ENCODE results near the gene RER1. TPM values are rescaled to one million over a fixed set of nuclear protein-coding genes. Genes with fewer than 3 reads are reported as not detected.

Gene RER1
- total RNA-seq, 2 experiments from 2014 or later: 120 to 131 TPM

GRCh38 chr1:2391931-2392509, 379 bp downstream of the RER1 start:
- ChIA-PET POLR2A (interaction anchor here (0.6 to 2.5 kb wide), 7 partner anchors 9 to 204 kb away, joined by 3 to 6 read pairs (median 4); partner anchors contain the start of gene FAAP20), CTCF (interaction anchor here (0.7 to 6.2 kb wide), 4 partner anchors 9 to 196 kb away, joined by 3 to 35 read pairs (median 14); partner anchors contain the start of gene FAAP20)
- ATAC-seq (no peak), DNase-seq (no peak)
- H3K4me1 Mint-ChIP-seq (ENCODE audit: low read depth): peaks cover 44% of the 10 kb centered on the region
- H3K9me3 Mint-ChIP-seq: no peaks in the 10 kb centered on the region
- intact Hi-C loops (cut with micrococcal nuclease): no loop called here
- H3K4me3 Mint-ChIP-seq: peak overlapping the region; percentile 92
- no peak for TF ChIP-seq CTCF (IDR thresholded peaks at IDR 0.05)
- H3K27ac Mint-ChIP-seq: peak overlapping the region; percentile 90
- H3K36me3 Mint-ChIP-seq (ENCODE audit: low read depth): peaks cover 27% of the 10 kb centered on the region
- H3K27me3 Mint-ChIP-seq: no peaks in the 10 kb centered on the region

GRCh38 chr1:2392686-2393085, 1.0 kb downstream of the RER1 start:
- TF ChIP-seq CTCF (IDR thresholded peaks at IDR 0.05): no peak
- peaks cover 33% of the 10 kb centered on the region for H3K36me3 Mint-ChIP-seq (ENCODE audit: low read depth)
- intact Hi-C loops (cut with micrococcal nuclease): no loop called here
- no peaks in the 10 kb centered on the region for H3K9me3 Mint-ChIP-seq
- ChIA-PET CTCF (interaction anchor here (6.2 kb wide), 1 partner anchor 12 kb away, joined by 25 read pairs; no protein-coding TSS in a partner anchor), POLR2A (interaction anchor here (0.6 to 2.5 kb wide), 6 partner anchors 8 to 204 kb away, joined by 3 to 6 read pairs (median 4); partner anchors contain the start of gene FAAP20)
- peak overlapping the region; percentile 92 for H3K4me3 Mint-ChIP-seq
- no peak for DNase-seq
- peak overlapping the region; percentile 90 for H3K27ac Mint-ChIP-seq
- no peak for ATAC-seq
- no peaks in the 10 kb centered on the region for H3K27me3 Mint-ChIP-seq
- H3K4me1 Mint-ChIP-seq (ENCODE audit: low read depth): peaks cover 46% of the 10 kb centered on the region

- intact Hi-C loops (cut with micrococcal nuclease): no loop called here
- CTCF ChIA-PET: interaction anchor here (1.0 to 6.2 kb wide), 2 partner anchors 12 to 199 kb away, joined by 4 to 25 read pairs; partner anchors contain the start of gene FAAP20
- POLR2A ChIA-PET: interaction anchor here (0.6 to 2.5 kb wide), 4 partner anchors 9 to 199 kb away, joined by 3 to 6 read pairs (median 5); partner anchors contain the start of gene FAAP20
- no peak for TF ChIP-seq CTCF (IDR thresholded peaks at IDR 0.05)
- no peaks in the 10 kb centered on the region for H3K27me3 Mint-ChIP-seq
- peaks cover 46% of the 10 kb centered on the region for H3K4me1 Mint-ChIP-seq (ENCODE audit: low read depth)
- ATAC-seq: no peak
- H3K36me3 Mint-ChIP-seq (ENCODE audit: low read depth): peaks cover 33% of the 10 kb centered on the region
- DNase-seq: no peak
- H3K27ac Mint-ChIP-seq: peak overlapping the region; percentile 90
- H3K9me3 Mint-ChIP-seq: no peaks in the 10 kb centered on the region
- H3K4me3 Mint-ChIP-seq: peak overlapping the region; percentile 92
Observed at GRCh38 chr1:2393471-2393877, 1.8 kb downstream of the RER1 start.

- Mint-ChIP-seq H3K36me3 (ENCODE audit: low read depth) (peaks cover 39% of the 10 kb centered on the region), H3K9me3 (no peaks in the 10 kb centered on the region), H3K27ac (peak overlapping the region; percentile 59), H3K27me3 (no peaks in the 10 kb centered on the region), H3K4me3 (no peak overlapping the region), H3K4me1 (ENCODE audit: low read depth) (peaks cover 46% of the 10 kb centered on the region)
- intact Hi-C loops (cut with micrococcal nuclease): no loop called here
- ATAC-seq: no peak
- TF ChIP-seq CTCF (IDR thresholded peaks at IDR 0.05): no peak
- CTCF ChIA-PET: interaction anchor here (1.0 kb wide), 1 partner anchor 199 kb away, joined by 4 read pairs; the partner anchor contains the start of gene FAAP20
- no peak for DNase-seq
- POLR2A ChIA-PET: interaction anchor here (1.0 to 2.2 kb wide), 2 partner anchors 13 to 17 kb away, joined by 4 to 6 read pairs; no protein-coding TSS in a partner anchor
Observed at GRCh38 chr1:2394220-2394619, 2.6 kb downstream of the RER1 start.

GRCh38 chr1:2394761-2395160, 3.1 kb downstream of the RER1 start:
- Mint-ChIP-seq H3K4me1 (ENCODE audit: low read depth) (peaks cover 45% of the 10 kb centered on the region), H3K9me3 (no peaks in the 10 kb centered on the region), H3K36me3 (ENCODE audit: low read depth) (peaks cover 43% of the 10 kb centered on the region), H3K27me3 (no peaks in the 10 kb centered on the region), H3K27ac (peak overlapping the region; percentile 3), H3K4me3 (no peak overlapping the region)
- TF ChIP-seq CTCF (IDR thresholded peaks at IDR 0.05): no peak
- ChIA-PET POLR2A (interaction anchor here (1.0 kb wide), 1 partner anchor 13 kb away, joined by 4 read pairs; no protein-coding TSS in a partner anchor), CTCF (no interaction called here)
- ATAC-seq: no peak
- DNase-seq: no peak
- intact Hi-C loops (cut with micrococcal nuclease): no loop called here

All from activated CD8-positive, alpha-beta T cell treated with anti-CD3 and anti-CD28 coated beads for 36 hours (primary cell).